ENCODE results near the gene KLHL42.
"Not testable (repeated sequence)": the region's sequence is repeated elsewhere in the genome, so short reads cannot be mapped to it uniquely, and the experiment has no call there.

DNA sequence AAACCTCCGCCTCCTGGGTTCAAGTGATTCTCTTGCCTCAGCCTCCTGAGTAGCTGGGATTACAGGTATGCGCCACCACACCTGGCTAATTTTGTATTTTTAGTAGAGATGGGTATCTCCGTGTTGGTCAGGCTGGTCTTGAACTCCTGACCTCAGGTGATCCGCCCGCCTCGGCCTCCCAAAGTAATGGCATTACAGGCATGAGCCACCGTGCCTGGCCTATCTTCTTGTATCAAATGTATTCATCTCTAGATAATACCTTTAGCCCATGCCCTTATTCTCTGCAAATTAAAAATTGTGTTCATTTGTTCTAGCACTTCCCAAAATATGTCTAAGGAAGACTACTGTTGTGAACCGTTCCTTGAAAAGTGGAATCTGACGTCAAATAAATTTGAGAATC lies 45.7 kb upstream of the KLHL42 start:
- TF ChIP-seq, protein P1, sequence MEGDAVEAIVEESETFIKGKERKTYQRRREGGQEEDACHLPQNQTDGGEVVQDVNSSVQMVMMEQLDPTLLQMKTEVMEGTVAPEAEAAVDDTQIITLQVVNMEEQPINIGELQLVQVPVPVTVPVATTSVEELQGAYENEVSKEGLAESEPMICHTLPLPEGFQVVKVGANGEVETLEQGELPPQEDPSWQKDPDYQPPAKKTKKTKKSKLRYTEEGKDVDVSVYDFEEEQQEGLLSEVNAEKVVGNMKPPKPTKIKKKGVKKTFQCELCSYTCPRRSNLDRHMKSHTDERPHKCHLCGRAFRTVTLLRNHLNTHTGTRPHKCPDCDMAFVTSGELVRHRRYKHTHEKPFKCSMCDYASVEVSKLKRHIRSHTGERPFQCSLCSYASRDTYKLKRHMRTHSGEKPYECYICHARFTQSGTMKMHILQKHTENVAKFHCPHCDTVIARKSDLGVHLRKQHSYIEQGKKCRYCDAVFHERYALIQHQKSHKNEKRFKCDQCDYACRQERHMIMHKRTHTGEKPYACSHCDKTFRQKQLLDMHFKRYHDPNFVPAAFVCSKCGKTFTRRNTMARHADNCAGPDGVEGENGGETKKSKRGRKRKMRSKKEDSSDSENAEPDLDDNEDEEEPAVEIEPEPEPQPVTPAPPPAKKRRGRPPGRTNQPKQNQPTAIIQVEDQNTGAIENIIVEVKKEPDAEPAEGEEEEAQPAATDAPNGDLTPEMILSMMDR (IDR thresholded peaks at IDR 0.05) = not testable (repeated sequence)
- not testable (repeated sequence) for TF ChIP-seq POLR2A (IDR thresholded peaks at IDR 0.05)

Data from body of pancreas (tissue), 4 donors.